ENCODE measurements around the gene MYOCOS. TPM values are rescaled to one million over a fixed set of nuclear protein-coding genes. Genes with fewer than 3 reads are reported as not detected.

MYOCOS gene
- total RNA-seq, 5 donors from 2014 or later (not counting 1 experiment from before 2014, with no cell fraction given): 0.18 to 0.33 TPM; not detected in 3

DNA sequence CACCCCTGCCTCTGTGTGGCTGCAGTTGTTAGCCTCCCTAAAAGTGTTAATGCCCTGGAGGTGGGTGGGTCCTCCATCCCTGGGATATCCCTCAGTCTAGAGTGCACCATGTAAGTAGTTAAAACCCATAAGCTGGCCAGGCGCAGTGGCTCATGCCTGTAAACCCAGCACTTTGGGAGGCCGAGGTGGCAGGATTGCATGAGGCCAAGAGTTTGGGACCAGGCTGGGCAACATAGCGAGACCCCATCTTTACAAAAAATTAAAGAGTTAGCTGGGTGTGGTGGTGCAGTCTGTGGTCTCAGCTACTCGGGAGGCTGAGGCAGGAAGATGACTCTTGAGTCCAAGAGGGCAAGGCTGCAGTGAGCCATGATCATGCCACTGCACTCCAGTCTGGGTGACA, 20.2 kb downstream of the MYOCOS start:
- WGBS (ENCODE audit: insufficient coverage): 95% methylated on average over 3 of the region's 4 CpGs
- ATAC-seq (replicated peaks in 1 of 4) (no peak), DNase-seq (no peak)
- H3K4me1 Mint-ChIP-seq: peaks cover 5 to 7% (median 6%) of the 10 kb centered on the region in 3 donors
- no peaks in the 10 kb centered on the region for H3K9me3 Mint-ChIP-seq
- H3K36me3 Mint-ChIP-seq: no peaks in the 10 kb centered on the region
- no peak overlapping the region for H3K27ac ChIP-seq (ENCODE audit: low read length)
- H3K27me3 Mint-ChIP-seq: peaks cover 3 to 8% of the 10 kb centered on the region in 2 donors
- H3K36me3 ChIP-seq (ENCODE audit: control insufficient read depth in 2 of 2, extremely low read depth in 1 of 2, insufficient read depth in 1 of 2, low read length in 1 of 2): no peaks in the 10 kb centered on the region
- no peaks in the 10 kb centered on the region for H3K9me3 ChIP-seq
- no peak overlapping the region for H3K4me3 Mint-ChIP-seq
- peaks cover 0 to 6% of the 10 kb centered on the region in 2 experiments for H3K4me1 ChIP-seq (ENCODE audit: control insufficient read depth in 1 of 2, extremely low read depth in 1 of 2, insufficient read depth in 2 of 2, low read length in 2 of 2)
- ChIA-PET CTCF (interaction anchor here (0.6 to 0.7 kb wide), 6 partner anchors 8 to 1833 kb away, joined by 3 read pairs; no protein-coding TSS in a partner anchor), POLR2A (no interaction called here)
- no peak overlapping the region for H3K27ac Mint-ChIP-seq
- peaks cover 0 to 13% of the 10 kb centered on the region in 2 experiments for H3K27me3 ChIP-seq (replicated peaks in 1 of 2; ENCODE audit: control insufficient read depth in 2 of 2, extremely low read depth in 1 of 2, insufficient read depth in 2 of 2, low read length in 1 of 2)
- no peak overlapping the region for H3K4me3 ChIP-seq (ENCODE audit: control insufficient read depth in 1 of 2, extremely low read depth in 1 of 2, low read length in 1 of 2)

- H3K4me1 ChIP-seq (ENCODE audit: control insufficient read depth in 1 of 2, extremely low read depth in 1 of 2, insufficient read depth in 2 of 2, low read length in 2 of 2): peaks cover 0 to 6% of the 10 kb centered on the region in 2 experiments
- POLR2A ChIA-PET: interaction anchor here in 1 of 2 donors (0.7 kb wide), 1 partner anchor 587 kb away, joined by 12 read pairs; no protein-coding TSS in a partner anchor
- Mint-ChIP-seq H3K9me3 (no peaks in the 10 kb centered on the region), H3K4me3 (no peak overlapping the region), H3K27me3 (peaks cover 3 to 8% of the 10 kb centered on the region in 2 donors), H3K4me1 (peaks cover 5 to 7% (median 6%) of the 10 kb centered on the region in 3 donors), H3K36me3 (no peaks in the 10 kb centered on the region), H3K27ac (no peak overlapping the region)
- ATAC-seq (replicated peaks in 1 of 4) (no peak), DNase-seq (no peak)
- CTCF ChIA-PET: no interaction called here
- H3K27ac ChIP-seq (ENCODE audit: low read length): no peak overlapping the region
- H3K27me3 ChIP-seq (replicated peaks in 1 of 2; ENCODE audit: control insufficient read depth in 2 of 2, extremely low read depth in 1 of 2, insufficient read depth in 2 of 2, low read length in 1 of 2): peaks cover 0 to 13% of the 10 kb centered on the region in 2 experiments
- no peaks in the 10 kb centered on the region for H3K9me3 ChIP-seq
- no peak overlapping the region for H3K4me3 ChIP-seq (ENCODE audit: control insufficient read depth in 1 of 2, extremely low read depth in 1 of 2, low read length in 1 of 2)
- 75% methylated on average over 5 of the region's 8 CpGs for WGBS (ENCODE audit: insufficient coverage)
- no peaks in the 10 kb centered on the region for H3K36me3 ChIP-seq (ENCODE audit: control insufficient read depth in 2 of 2, extremely low read depth in 1 of 2, insufficient read depth in 1 of 2, low read length in 1 of 2)
Observed at GRCh38 chr1:171643156-171643555, 21.1 kb downstream of the MYOCOS start.

- Histone ChIP-seq H3K27me3 (replicated peaks in 1 of 2; ENCODE audit: control insufficient read depth in 2 of 2, extremely low read depth in 1 of 2, insufficient read depth in 2 of 2, low read length in 1 of 2) (peaks cover 0 to 13% of the 10 kb centered on the region in 2 experiments), H3K9me3 (no peaks in the 10 kb centered on the region), H3K36me3 (ENCODE audit: control insufficient read depth in 2 of 2, extremely low read depth in 1 of 2, insufficient read depth in 1 of 2, low read length in 1 of 2) (no peaks in the 10 kb centered on the region), H3K4me3 (ENCODE audit: control insufficient read depth in 1 of 2, extremely low read depth in 1 of 2, low read length in 1 of 2) (no peak overlapping the region), H3K27ac (ENCODE audit: low read length) (no peak overlapping the region), H3K4me1 (ENCODE audit: control insufficient read depth in 1 of 2, extremely low read depth in 1 of 2, insufficient read depth in 2 of 2, low read length in 2 of 2) (peaks cover 0 to 6% of the 10 kb centered on the region in 2 experiments)
- Mint-ChIP-seq H3K36me3 (no peaks in the 10 kb centered on the region), H3K9me3 (no peaks in the 10 kb centered on the region), H3K27ac (no peak overlapping the region), H3K27me3 (peaks cover 3 to 5% of the 10 kb centered on the region in 2 donors), H3K4me1 (peaks cover 5 to 7% (median 6%) of the 10 kb centered on the region in 3 donors), H3K4me3 (no peak overlapping the region)
- peak; percentile 84 to 88 (median 87) for ATAC-seq (replicated peaks in 1 of 4)
- ChIA-PET POLR2A (no interaction called here), CTCF (interaction anchor here (0.6 to 3.3 kb wide), 11 partner anchors 10 to 341 kb away, joined by 3 to 27 read pairs (median 4); partner anchors contain the start of gene FMO4 (in 1 of the 2))
- peak; percentile 6 to 74 (median 47) for DNase-seq
- 30% methylated on average over 6 of the region's 15 CpGs for WGBS (ENCODE audit: insufficient coverage)
Observed at GRCh38 chr1:171644805-171645483, 22.9 kb downstream of the MYOCOS start.

GRCh38 chr1:171645553-171646248, 23.7 kb downstream of the MYOCOS start:
- H3K9me3 Mint-ChIP-seq: no peaks in the 10 kb centered on the region
- no peaks in the 10 kb centered on the region for H3K36me3 ChIP-seq (ENCODE audit: control insufficient read depth in 2 of 2, extremely low read depth in 1 of 2, insufficient read depth in 1 of 2, low read length in 1 of 2)
- no peak overlapping the region for H3K27ac ChIP-seq (ENCODE audit: low read length)
- no peak overlapping the region for H3K4me3 ChIP-seq (ENCODE audit: control insufficient read depth in 1 of 2, extremely low read depth in 1 of 2, low read length in 1 of 2)
- no peak for ATAC-seq (replicated peaks in 1 of 4)
- no peak for DNase-seq
- peaks cover 5 to 7% (median 6%) of the 10 kb centered on the region in 3 donors for H3K4me1 Mint-ChIP-seq
- ChIA-PET CTCF (interaction anchor here (1.0 to 3.3 kb wide), 5 partner anchors 9 to 341 kb away, joined by 3 to 27 read pairs (median 7); no protein-coding TSS in a partner anchor), POLR2A (no interaction called here)
- H3K36me3 Mint-ChIP-seq: no peaks in the 10 kb centered on the region
- no peaks in the 10 kb centered on the region for H3K9me3 ChIP-seq
- H3K4me1 ChIP-seq (ENCODE audit: control insufficient read depth in 1 of 2, extremely low read depth in 1 of 2, insufficient read depth in 2 of 2, low read length in 2 of 2): peaks cover 0 to 6% of the 10 kb centered on the region in 2 experiments
- no peak overlapping the region for H3K4me3 Mint-ChIP-seq
- no peak overlapping the region for H3K27ac Mint-ChIP-seq
- H3K27me3 Mint-ChIP-seq: peaks cover 0 to 3% of the 10 kb centered on the region in 2 donors
- 92% methylated on average over 7 of the region's 8 CpGs for WGBS (ENCODE audit: insufficient coverage)
- H3K27me3 ChIP-seq (replicated peaks in 1 of 2; ENCODE audit: control insufficient read depth in 2 of 2, extremely low read depth in 1 of 2, insufficient read depth in 2 of 2, low read length in 1 of 2): peaks cover 0 to 8% of the 10 kb centered on the region in 2 experiments

DNA sequence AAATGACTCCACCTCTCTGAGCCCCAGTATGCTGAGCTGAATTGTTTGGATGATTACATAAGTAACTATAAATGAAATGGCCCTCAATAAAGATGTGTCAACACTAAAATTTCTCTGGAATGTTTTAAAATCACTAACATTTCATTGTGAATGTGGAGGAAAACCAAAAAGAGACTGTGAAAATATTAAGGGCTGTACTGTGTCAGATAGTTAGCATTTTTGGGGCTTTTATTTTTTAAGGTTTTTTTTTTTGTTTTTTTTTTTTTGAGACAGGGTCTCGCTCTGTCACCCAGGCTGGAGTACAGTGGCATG, 24.2 kb downstream of the MYOCOS start:
- Mint-ChIP-seq H3K27ac (no peak overlapping the region), H3K27me3 (peaks cover 1 to 3% of the 10 kb centered on the region in 2 donors), H3K36me3 (no peaks in the 10 kb centered on the region), H3K4me3 (no peak overlapping the region), H3K4me1 (peaks cover 5 to 7% (median 6%) of the 10 kb centered on the region in 3 donors), H3K9me3 (no peaks in the 10 kb centered on the region)
- Histone ChIP-seq H3K36me3 (ENCODE audit: control insufficient read depth in 2 of 2, extremely low read depth in 1 of 2, insufficient read depth in 1 of 2, low read length in 1 of 2) (no peaks in the 10 kb centered on the region), H3K4me3 (ENCODE audit: control insufficient read depth in 1 of 2, extremely low read depth in 1 of 2, low read length in 1 of 2) (no peak overlapping the region), H3K27ac (ENCODE audit: low read length) (no peak overlapping the region), H3K4me1 (ENCODE audit: control insufficient read depth in 1 of 2, extremely low read depth in 1 of 2, insufficient read depth in 2 of 2, low read length in 2 of 2) (peaks cover 0 to 6% of the 10 kb centered on the region in 2 experiments), H3K9me3 (no peaks in the 10 kb centered on the region), H3K27me3 (replicated peaks in 1 of 2; ENCODE audit: control insufficient read depth in 2 of 2, extremely low read depth in 1 of 2, insufficient read depth in 2 of 2, low read length in 1 of 2) (peaks cover 0 to 8% of the 10 kb centered on the region in 2 experiments)
- no peak for DNase-seq
- ChIA-PET POLR2A (no interaction called here), CTCF (interaction anchor here (0.6 to 3.3 kb wide), 5 partner anchors 9 to 1545 kb away, joined by 3 to 27 read pairs (median 3); no protein-coding TSS in a partner anchor)
- WGBS (ENCODE audit: insufficient coverage): 57% methylated on average over 1 of the region's 1 CpG
- ATAC-seq (replicated peaks in 1 of 4): no peak

DNA sequence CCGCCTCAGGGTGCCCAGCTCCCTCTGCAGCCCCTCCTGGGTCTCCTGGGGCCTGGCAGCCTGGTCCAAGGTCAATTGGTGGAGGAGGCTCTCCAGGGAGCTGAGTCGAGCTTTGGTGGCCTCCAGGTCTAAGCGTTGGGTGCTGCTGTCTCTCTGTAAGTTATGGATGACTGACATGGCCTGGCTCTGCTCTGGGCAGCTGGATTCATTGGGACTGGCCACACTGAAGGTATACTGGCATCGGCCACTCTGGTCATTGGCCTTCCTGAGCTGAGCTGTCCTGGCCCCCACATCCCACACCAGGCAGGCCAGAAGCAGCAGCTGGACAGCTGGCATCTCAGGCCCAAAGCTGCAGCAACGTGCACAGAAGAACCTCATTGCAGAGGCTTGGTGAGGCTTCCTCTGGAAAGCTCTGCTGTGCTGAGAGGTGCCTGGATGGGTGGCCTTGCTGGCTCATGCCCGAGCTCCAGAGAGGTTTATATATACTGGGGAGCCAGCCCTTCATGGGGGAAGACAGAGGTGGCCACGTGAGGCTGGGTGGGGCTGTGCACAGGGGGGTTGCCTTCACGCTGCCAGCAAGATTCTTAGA, 30.3 kb downstream of the MYOCOS start, which contains the start of gene MYOC:
Gene MYOC, minus strand, starts transcription at position 455 of the 589 bp plus-strand sequence. Its CDS starts 77 bp downstream, at position 378.
- ChIA-PET CTCF (no interaction called here), POLR2A (no interaction called here)
- no peaks in the 10 kb centered on the region for H3K9me3 ChIP-seq

More for the DNA sequence above, 30.3 kb downstream of the MYOCOS start, which contains the start of gene MYOC:
- no peak for DNase-seq
- peaks cover 11 to 16% of the 10 kb centered on the region in 2 donors for H3K27me3 Mint-ChIP-seq
- no peak within 1 kb of the TSS for H3K4me3 Mint-ChIP-seq
- no peak within 1 kb of the TSS for H3K4me3 ChIP-seq (ENCODE audit: control insufficient read depth in 1 of 2, extremely low read depth in 1 of 2, low read length in 1 of 2)
- H3K9me3 Mint-ChIP-seq: no peaks in the 10 kb centered on the region
- ATAC-seq (replicated peaks in 1 of 4): no peak
- no peak within 1 kb of the TSS for H3K27ac Mint-ChIP-seq
- peaks cover 4 to 5% of the 10 kb centered on the region in 2 experiments for H3K4me1 ChIP-seq (ENCODE audit: control insufficient read depth in 1 of 2, extremely low read depth in 1 of 2, insufficient read depth in 2 of 2, low read length in 2 of 2)
- no peaks in the 10 kb centered on the region for H3K36me3 ChIP-seq (ENCODE audit: control insufficient read depth in 2 of 2, extremely low read depth in 1 of 2, insufficient read depth in 1 of 2, low read length in 1 of 2)
- H3K27me3 ChIP-seq (replicated peaks in 1 of 2; ENCODE audit: control insufficient read depth in 2 of 2, extremely low read depth in 1 of 2, insufficient read depth in 2 of 2, low read length in 1 of 2): peaks cover 0 to 23% of the 10 kb centered on the region in 2 experiments
- 81% methylated on average over 5 of the region's 8 CpGs for WGBS (ENCODE audit: insufficient coverage)
- peaks cover 9 to 12% (median 11%) of the 10 kb centered on the region in 3 donors for H3K4me1 Mint-ChIP-seq
- no peak within 1 kb of the TSS for H3K27ac ChIP-seq (ENCODE audit: low read length)
- H3K36me3 Mint-ChIP-seq: no peaks in the 10 kb centered on the region
